Measurements from ENCODE around the gene ITPKC. TPM values are rescaled to one million over a fixed set of nuclear protein-coding genes. Genes with fewer than 3 reads are reported as not detected.

ITPKC gene
- total and polyA plus RNA-seq, 2 of the 13 experiments (the other 11 are each of a cell fraction or from before 2014, with no cell fraction given), result 6.9 to 11.2 TPM

- TF ChIP-seq ZNF746 (CRISPR knock-in tag; IDR thresholded peaks at IDR 0.05), result 0 out of 2 replicates have a peak, but pooled peaks have one; percentile 10
- no peak for TF ChIP-seq ZNF510 (CRISPR knock-in tag; IDR thresholded peaks at IDR 0.05; ENCODE audit: low read depth)
- no peak for TF ChIP-seq CBX2 (IDR thresholded peaks at IDR 0.05; ENCODE audit: low read depth, low read length)
- TF ChIP-seq CBX2 (CRISPR knock-in tag; IDR thresholded peaks at IDR 0.05; ENCODE audit: low read depth), result no peak
- TF ChIP-seq KDM1A (CRISPR knock-in tag; IDR thresholded peaks at IDR 0.05), result no peak
- peak; percentile 68 for TF ChIP-seq ZNF687 (CRISPR knock-in tag; IDR thresholded peaks at IDR 0.05)
- no peak for TF ChIP-seq LCORL (IDR thresholded peaks at IDR 0.05)
- 0 out of 2 replicates have a peak, but pooled peaks have one; percentile 3 for TF ChIP-seq LCORL (CRISPR knock-in tag; IDR thresholded peaks at IDR 0.05)
- no peak; the same call in 1 of the 2 replicates for TF ChIP-seq ZNF335 (CRISPR knock-in tag; IDR thresholded peaks at IDR 0.05)
- no peak for TF ChIP-seq DDIT3 (CRISPR knock-in tag; IDR thresholded peaks at IDR 0.05)
- TF ChIP-seq ZSCAN29 (CRISPR knock-in tag; conservative IDR thresholded peaks at IDR 0.05), result no peak
- no peak for TF ChIP-seq ZMYM3 (CRISPR knock-in tag; IDR thresholded peaks at IDR 0.05)
- TF ChIP-seq GMEB1 (CRISPR knock-in tag; IDR thresholded peaks at IDR 0.05; ENCODE audit: borderline replicate concordance), result peak; percentile 65; the same call in 1 of the 2 replicates
- TF ChIP-seq ZNF639 (CRISPR knock-in tag; conservative IDR thresholded peaks at IDR 0.05), result no peak; the same call in 1 of the 2 replicates
- no peak for TF ChIP-seq HOXA5 (CRISPR knock-in tag; IDR thresholded peaks at IDR 0.05)
- TF ChIP-seq ZNF788 (CRISPR knock-in tag; IDR thresholded peaks at IDR 0.05; ENCODE audit: borderline replicate concordance), result no peak
- 0 out of 2 replicates have a peak, but pooled peaks have one; percentile 46 for TF ChIP-seq MLXIP (CRISPR knock-in tag; IDR thresholded peaks at IDR 0.05; ENCODE audit: borderline replicate concordance)
- TF ChIP-seq DPF2 (CRISPR knock-in tag; IDR thresholded peaks at IDR 0.05; ENCODE audit: borderline replicate concordance, low read depth), result no peak
- no peak for TF ChIP-seq MBNL3 (CRISPR knock-in tag; conservative IDR thresholded peaks at IDR 0.05)
- TF ChIP-seq SMYD3 (CRISPR knock-in tag; IDR thresholded peaks at IDR 0.05), result no peak
Observed at GRCh38 chr19:40750874-40751537, 34.1 kb downstream of the ITPKC start, which contains the start of gene SNRPA (continued).

Measured in HepG2 (cell line).